Astrocyte (in vitro differentiated cells and primary cell): Measurements from ENCODE around the gene CTBP2.

Experiments used
- EZH2 ChIP-seq: IDR thresholded peaks from 2 replicates; pipeline ENCODE4 v1.6.1; 2012; ENCODE audit warnings: mild to moderate bottlenecking, low read length, inconsistent platforms; ENCODE audit not compliant: insufficient read depth
- TF ChIP-seq, protein P1 (sequence below): IDR thresholded peaks from 2 replicates; pipeline ENCODE4 v1.5.1; 2011; ENCODE audit warnings: low read depth, mild to moderate bottlenecking, inconsistent platforms, low read length, moderate library complexity; ENCODE audit not compliant: insufficient read depth

- TF ChIP-seq, protein P1, sequence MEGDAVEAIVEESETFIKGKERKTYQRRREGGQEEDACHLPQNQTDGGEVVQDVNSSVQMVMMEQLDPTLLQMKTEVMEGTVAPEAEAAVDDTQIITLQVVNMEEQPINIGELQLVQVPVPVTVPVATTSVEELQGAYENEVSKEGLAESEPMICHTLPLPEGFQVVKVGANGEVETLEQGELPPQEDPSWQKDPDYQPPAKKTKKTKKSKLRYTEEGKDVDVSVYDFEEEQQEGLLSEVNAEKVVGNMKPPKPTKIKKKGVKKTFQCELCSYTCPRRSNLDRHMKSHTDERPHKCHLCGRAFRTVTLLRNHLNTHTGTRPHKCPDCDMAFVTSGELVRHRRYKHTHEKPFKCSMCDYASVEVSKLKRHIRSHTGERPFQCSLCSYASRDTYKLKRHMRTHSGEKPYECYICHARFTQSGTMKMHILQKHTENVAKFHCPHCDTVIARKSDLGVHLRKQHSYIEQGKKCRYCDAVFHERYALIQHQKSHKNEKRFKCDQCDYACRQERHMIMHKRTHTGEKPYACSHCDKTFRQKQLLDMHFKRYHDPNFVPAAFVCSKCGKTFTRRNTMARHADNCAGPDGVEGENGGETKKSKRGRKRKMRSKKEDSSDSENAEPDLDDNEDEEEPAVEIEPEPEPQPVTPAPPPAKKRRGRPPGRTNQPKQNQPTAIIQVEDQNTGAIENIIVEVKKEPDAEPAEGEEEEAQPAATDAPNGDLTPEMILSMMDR: no peak
- no peak for TF ChIP-seq EZH2
Observed at GRCh38 chr10:124977161-124977560, 183.2 kb downstream of the CTBP2 start.
